ENCODE results near the gene RAD51C.

GRCh38 chr17:58691701-58692238, 632 bp upstream of the RAD51C start, which contains the start of gene TEX14:
- TF ChIP-seq CTCF (IDR thresholded peaks at IDR 0.05), result no peak
- no peak for TF ChIP-seq POLR2A (IDR thresholded peaks at IDR 0.05)

All from uterus (tissue), 2 donors.